ENCODE results near the gene ENO4.

ENO4 gene

GRCh38 chr10:116909307-116909706 is 60.0 kb downstream of the ENO4 start:
- FAIRE-seq: no peak
- no peak for DNase-seq (ENCODE audit: insufficient read length, low spot score)

DNA sequence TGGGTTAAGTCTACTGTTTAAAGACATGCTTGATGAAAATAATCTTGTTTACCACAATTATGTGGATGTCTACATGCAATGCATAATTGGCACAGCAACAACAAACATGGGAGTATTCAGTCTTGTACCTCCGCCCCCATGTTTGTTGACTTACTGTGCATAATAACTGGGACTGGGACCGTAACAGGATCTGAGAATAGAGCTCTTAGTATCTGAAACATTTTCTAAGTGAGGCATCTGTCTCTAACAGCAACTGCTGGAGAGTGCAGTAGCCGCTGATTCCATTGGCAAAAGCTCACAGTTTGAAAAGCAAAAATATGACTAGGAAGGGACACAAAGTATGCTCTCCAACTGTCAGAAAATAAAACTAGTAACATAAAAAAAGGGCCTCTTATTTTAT is 61.6 kb downstream of the ENO4 start:
- FAIRE-seq (no peak), DNase-seq (ENCODE audit: insufficient read length, low spot score) (no peak)

DNA sequence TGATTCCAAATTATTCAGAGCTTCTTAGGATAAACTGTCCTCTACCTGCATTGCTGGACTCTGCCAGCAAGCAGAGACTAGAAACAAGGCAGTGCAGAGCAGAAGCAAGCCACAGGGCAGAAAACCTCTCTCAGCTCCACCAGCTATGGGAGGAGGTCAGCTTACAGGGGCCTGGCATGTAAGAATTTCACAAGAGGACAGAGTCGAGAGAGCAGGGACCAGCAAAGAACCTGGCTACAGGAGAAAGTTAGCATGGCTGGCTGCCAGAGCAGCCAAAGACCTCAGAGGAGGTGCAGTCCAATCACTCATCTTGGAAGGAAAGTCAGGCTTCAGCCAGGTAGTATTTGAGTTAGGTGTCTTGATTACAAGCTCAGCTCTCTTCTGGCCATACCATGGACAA is 62.9 kb downstream of the ENO4 start:
- no peak for FAIRE-seq

GRCh38 chr10:116913695-116914094 is 64.4 kb downstream of the ENO4 start:
- DNase-seq (ENCODE audit: insufficient read length, low spot score): no peak
- no peak for FAIRE-seq

More for the DNA sequence above, 62.9 kb downstream of the ENO4 start:
- DNase-seq (ENCODE audit: insufficient read length, low spot score): no peak

DNA sequence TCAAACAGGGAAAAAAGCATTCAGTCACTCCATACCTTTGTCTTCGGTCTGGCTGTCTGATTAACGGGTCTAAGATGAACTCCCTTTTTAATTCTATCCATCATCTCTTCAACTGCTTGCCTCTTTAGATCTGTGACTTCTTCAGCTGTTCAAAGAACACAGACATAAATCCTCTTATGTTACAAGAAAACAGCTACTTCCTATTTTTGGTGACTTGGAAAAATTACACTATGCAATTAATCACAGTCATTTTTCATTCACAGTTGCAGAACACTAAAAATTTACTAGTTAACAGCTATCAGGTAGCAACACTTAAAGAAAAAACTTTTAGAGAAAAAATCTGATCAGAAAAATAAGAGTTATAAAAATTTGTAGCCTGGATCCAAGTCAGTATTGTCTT is 66.0 kb downstream of the ENO4 start:
- FAIRE-seq (no peak), DNase-seq (ENCODE audit: insufficient read length, low spot score) (no peak)

DNA sequence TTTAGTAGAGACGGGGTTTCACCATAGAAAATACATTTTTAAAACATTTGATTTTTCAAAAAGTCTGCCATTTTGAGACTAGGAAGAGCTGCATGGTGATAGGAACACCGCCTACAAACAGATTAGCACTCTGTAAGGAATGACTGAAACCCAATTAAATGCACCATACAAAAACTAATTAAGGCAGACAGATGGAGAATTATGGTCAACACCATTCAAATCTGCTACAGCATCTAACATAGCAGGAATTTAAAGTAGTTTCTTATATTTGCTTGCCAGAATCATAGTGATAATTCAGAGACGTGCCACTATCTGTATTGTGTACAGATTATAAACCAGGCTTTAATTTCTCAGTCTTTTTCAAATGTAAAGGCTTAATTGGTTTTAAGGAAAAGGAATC is 68.2 kb downstream of the ENO4 start:
- DNase-seq (ENCODE audit: insufficient read length, low spot score) (no peak), FAIRE-seq (no peak)

GRCh38 chr10:116918583-116918982 is 69.3 kb downstream of the ENO4 start:
- FAIRE-seq: no peak
- DNase-seq (ENCODE audit: insufficient read length, low spot score): no peak

GRCh38 chr10:116919164-116919563 is 69.9 kb downstream of the ENO4 start:
- DNase-seq (ENCODE audit: insufficient read length, low spot score) (no peak), FAIRE-seq (no peak)

GRCh38 chr10:116919706-116920105 is 70.4 kb downstream of the ENO4 start:
- FAIRE-seq: no peak
- DNase-seq (ENCODE audit: insufficient read length, low spot score): no peak

GRCh38 chr10:116925056-116925455 is 75.8 kb downstream of the ENO4 start:
- FAIRE-seq (no peak), DNase-seq (ENCODE audit: insufficient read length, low spot score) (no peak)

- FAIRE-seq (no peak), DNase-seq (ENCODE audit: insufficient read length, low spot score) (no peak)
These were observed 77.1 kb downstream of the ENO4 start for GRCh38 chr10:116926426-116926825.

- FAIRE-seq (no peak), DNase-seq (ENCODE audit: insufficient read length, low spot score) (no peak)
These were observed 82.5 kb downstream of the ENO4 start for GRCh38 chr10:116931806-116932205.

All from HTR-8/SVneo (cell line).